ENCODE measurements around the gene PARP8. TPM values are rescaled to one million over a fixed set of nuclear protein-coding genes. Genes with fewer than 3 reads are reported as not detected.

Gene PARP8
- total and polyA plus RNA-seq, 9 of the 15 experiments (the other 6 are each of a cell fraction or from before 2014, with no cell fraction given): 0.03 to 0.31 TPM; not detected in 7

- TF ChIP-seq ZNF280B (CRISPR knock-in tag; IDR thresholded peaks at IDR 0.05): no peak
- no peak for TF ChIP-seq TCF7L2 (IDR thresholded peaks at IDR 0.05; ENCODE audit: low read depth, low read length)
- no peak for TF ChIP-seq ARID1B (IDR thresholded peaks at IDR 0.05)
- TF ChIP-seq TCF7 (IDR thresholded peaks at IDR 0.05; ENCODE audit: borderline replicate concordance): no peak
- TF ChIP-seq ZNF707 (CRISPR knock-in tag; conservative IDR thresholded peaks at IDR 0.05): no peak
- TF ChIP-seq FOXP1 (CRISPR knock-in tag; IDR thresholded peaks at IDR 0.05): no peak
Observed at GRCh38 chr5:50653946-50654345, 12.5 kb upstream of the PARP8 start (continued).

GRCh38 chr5:50655067-50655809, 11.2 kb upstream of the PARP8 start:
- ATAC-seq (no peak), DNase-seq (ENCODE audit: extremely low read depth in 1 of 4, low spot score in 3 of 4) (no peak), FAIRE-seq (no peak)
- H3K4me1 ChIP-seq (replicated peaks in 1 of 2; ENCODE audit: control insufficient read depth in 2 of 2, insufficient read depth in 2 of 2, low read length in 2 of 2): no peaks in the 10 kb centered on the region
- H3K9me1 ChIP-seq (ENCODE audit: control insufficient read depth, insufficient read depth, low read length): no peaks in the 10 kb centered on the region
- no peaks in the 10 kb centered on the region for H4K20me1 ChIP-seq (replicated peaks; ENCODE audit: control insufficient read depth, insufficient read depth, low read length)
- BruUV-seq (replicated peaks): no TSS peak
- no peaks in the 10 kb centered on the region for H3K36me3 ChIP-seq (ENCODE audit: control insufficient read depth, insufficient read depth, low read length)
- no peak overlapping the region for H3K9ac ChIP-seq (ENCODE audit: insufficient read depth in 1 of 2, low read depth in 2 of 2, low read length in 2 of 2)
- no peaks in the 10 kb centered on the region for H3K79me2 ChIP-seq (ENCODE audit: control insufficient read depth, insufficient read depth, low read length)
- CTCF ChIA-PET (ENCODE audit: low intra/inter-chr PET ratio): no interaction called here
- intact Hi-C loops (cut with micrococcal nuclease) (no loop called here), in situ Hi-C loops (cut with MboI) (no loop called here)
- no peak overlapping the region for H3K27ac ChIP-seq (ENCODE audit: extremely low read depth, low read depth, low read length)
- no peak overlapping the region for H2AFZ ChIP-seq (ENCODE audit: low read depth, low read length)
- POLR2A ChIA-PET: no interaction called here
- H3K4me2 ChIP-seq (ENCODE audit: insufficient read depth, low read length): no peak overlapping the region
- no peak overlapping the region for H3K4me3 ChIP-seq
- 5% methylated on average over 3 of the region's 3 CpGs for WGBS (ENCODE audit: insufficient coverage, low coverage, missing lambda C conversion rate)
- H3K9me3 ChIP-seq (replicated peaks; ENCODE audit: control insufficient read depth, insufficient read depth, low read depth, low read length): no peaks in the 10 kb centered on the region
- no peaks in the 10 kb centered on the region for H3K27me3 ChIP-seq (ENCODE audit: control insufficient read depth in 2 of 2, insufficient read depth in 2 of 2, low read length in 2 of 2)
- TF ChIP-seq ZNF232 (CRISPR knock-in tag; IDR thresholded peaks at IDR 0.05) (no peak), REST (IDR thresholded peaks at IDR 0.05; ENCODE audit: borderline replicate concordance) (no peak), REST (CRISPR knock-in tag; IDR thresholded peaks at IDR 0.05; ENCODE audit: low read depth) (no peak), ZNF512 (tag; IDR thresholded peaks at IDR 0.05) (peak; percentile 73)
